ENCODE results near the gene PRKAG2. TPM values are rescaled to one million over a fixed set of nuclear protein-coding genes. Genes with fewer than 3 reads are reported as not detected.

The PRKAG2 gene
- total and polyA plus RNA-seq, 2 of the 8 experiments (the other 6 are each of a cell fraction or from before 2014, with no cell fraction given) = 7.5 to 18.1 TPM

GRCh38 chr7:151839451-151839921 is 37.4 kb downstream of the PRKAG2 start:
- Histone ChIP-seq H2BK20ac (ENCODE audit: low read length) (no peak overlapping the region), H3K79me1 (ENCODE audit: low read depth, low read length) (no peaks in the 10 kb centered on the region), H2BK120ac (replicated peaks; ENCODE audit: low read depth, low read length) (no peak overlapping the region), H3K9me3 (ENCODE audit: insufficient read depth in 2 of 2, low read depth in 1 of 2, low read length in 1 of 2) (no peaks in the 10 kb centered on the region), H3K23ac (ENCODE audit: insufficient read length) (no peak overlapping the region), H3K4ac (replicated peaks; ENCODE audit: insufficient read length, low read depth, low read length) (no peak overlapping the region), H3K79me2 (ENCODE audit: control insufficient read depth in 1 of 2, insufficient read depth in 2 of 2, low read length in 2 of 2) (no peaks in the 10 kb centered on the region), H2BK5ac (ENCODE audit: low read depth, low read length) (no peak overlapping the region), H3K4me3 (ENCODE audit: extremely low read depth in 1 of 4, insufficient read depth in 2 of 4, low read depth in 3 of 4, low read length in 4 of 4) (no peak overlapping the region), H2AK5ac (ENCODE audit: low read depth, low read length) (no peak overlapping the region), H3K36me3 (ENCODE audit: control insufficient read depth in 2 of 4, insufficient read depth in 4 of 4, low read length in 3 of 4) (no peaks in the 10 kb centered on the region), H3K18ac (ENCODE audit: extremely low read depth, low read length) (no peak overlapping the region), H3K14ac (ENCODE audit: insufficient read length) (no peak overlapping the region), H3K27me3 (replicated peaks in 1 of 4; ENCODE audit: control insufficient read depth in 3 of 4, extremely low read depth in 1 of 4, insufficient read depth in 3 of 4, low read length in 3 of 4) (no peaks in the 10 kb centered on the region), H4K91ac (replicated peaks; ENCODE audit: insufficient read length, low read length) (no peak overlapping the region), H3K23me2 (ENCODE audit: low read depth, low read length) (peaks cover 17% of the 10 kb centered on the region; the same call in 1 of the 2 replicates), H3K4me1 (replicated peaks in 1 of 4; ENCODE audit: control insufficient read depth in 3 of 4, insufficient read depth in 4 of 4, low read length in 3 of 4) (peaks cover 0 to 18% (median 4%) of the 10 kb centered on the region in 4 experiments; a peak in 4 of 7 replicates), H4K20me1 (replicated peaks in 1 of 2; ENCODE audit: control insufficient read depth in 1 of 2, insufficient read depth in 2 of 2, low read length in 2 of 2) (no peaks in the 10 kb centered on the region), H3K56ac (replicated peaks; ENCODE audit: insufficient read length, low read depth, low read length) (no peak overlapping the region), H3K27ac (ENCODE audit: low read depth, low read length) (no peak overlapping the region), H2AFZ (ENCODE audit: low read length) (no peak overlapping the region), H4K8ac (ENCODE audit: extremely low read depth, insufficient read depth, low read length) (no peak overlapping the region), H2BK12ac (ENCODE audit: low read depth, low read length) (no peak overlapping the region), H4K5ac (ENCODE audit: insufficient read length, low read depth, low read length) (no peak overlapping the region), H3K9ac (replicated peaks in 1 of 4; ENCODE audit: extremely low read depth in 1 of 4, low read depth in 3 of 4, low read length in 3 of 4) (no peak overlapping the region), H2BK15ac (ENCODE audit: low read length) (no peak overlapping the region), H3K4me2 (ENCODE audit: insufficient read depth in 1 of 2, low read depth in 2 of 2, low read length in 2 of 2) (no peak overlapping the region)
- 95% methylated on average over 13 of the region's 13 CpGs; no CpG with 5 or more reads in 1 of the 2 experiments for WGBS, 2 experiments (ENCODE audit: extremely low coverage in 1 of 2, insufficient coverage in 1 of 2, insufficient read length in 1 of 2, insufficient replicate concordance in 2 of 2, low coverage in 1 of 2, low lambda C conversion rate in 2 of 2, missing lambda C conversion rate in 1 of 2)
- ChIA-PET CTCF (ENCODE audit: partially characterized antibody) (interaction anchor here (0.5 to 2.1 kb wide), 6 partner anchors 9 to 1142 kb away, joined by 3 to 7 read pairs (median 4); no protein-coding TSS in a partner anchor), POLR2A (ENCODE audit: partially characterized antibody) (no interaction called here)
- DNase-seq (ENCODE audit: low read depth in 1 of 2, low spot score in 2 of 2) = no peak
- FAIRE-seq = no peak
- TF ChIP-seq TAF7 (optimal IDR thresholded peaks at IDR 0.05; ENCODE audit: borderline replicate concordance, low read depth, low read length) (no peak), SP4 (IDR thresholded peaks at IDR 0.05; ENCODE audit: low read length) (no peak), POLR2AphosphoS5 (IDR thresholded peaks at IDR 0.05; ENCODE audit: low read depth, low read length) (no peak), CHD2 (IDR thresholded peaks at IDR 0.05; ENCODE audit: low read length) (no peak), POLR2A (IDR thresholded peaks at IDR 0.05; ENCODE audit: control extremely low read depth in 1 of 2, low read depth in 2 of 2, low read length in 2 of 2) (no peak), MAX (IDR thresholded peaks at IDR 0.05) (no peak), POU5F1 (IDR thresholded peaks at IDR 0.05; ENCODE audit: low read depth, low read length) (no peak), ZNF274 (IDR thresholded peaks at IDR 0.05; ENCODE audit: borderline replicate concordance, extremely low read depth, low read length) (no peak), SRF (IDR thresholded peaks at IDR 0.05; ENCODE audit: low read depth, low read length) (no peak), MAFK (IDR thresholded peaks at IDR 0.05; ENCODE audit: low read depth, low read length) (no peak), CBX8 (IDR thresholded peaks at IDR 0.05; ENCODE audit: borderline replicate concordance, low read depth, low read length) (no peak), EP300 (IDR thresholded peaks at IDR 0.05; ENCODE audit: borderline replicate concordance in 1 of 2, low read depth in 2 of 2, low read length in 2 of 2) (no peak), RNF2 (IDR thresholded peaks at IDR 0.05; ENCODE audit: borderline replicate concordance, low read depth, low read length, missing control alignments, poor library complexity, severe bottlenecking) (no peak), ASH2L (IDR thresholded peaks at IDR 0.05; ENCODE audit: low read length) (no peak)

Measured in H1 (cell line).